Ovary (tissue), 9 donors: ENCODE results near the gene CCDC3. TPM values are rescaled to one million over a fixed set of nuclear protein-coding genes. Genes with fewer than 3 reads are reported as not detected.

Experiments
- DNase-seq, 5 donors: peaks; one replicate each; pipeline ENCODE4 v3.0.0-alpha.2; 2019 to 2020
- H3K27ac ChIP-seq, 2 donors: fragments of 200-600 bp; one replicate each; pipeline versions ENCODE4 v1.5.1 to v1.8.0; 2019 to 2022
- H3K27me3 ChIP-seq: fragments of 200-600 bp; one replicate; pipeline ENCODE4 v1.8.0; 2022
- H3K36me3 ChIP-seq: fragments of 200-600 bp; sonication (generic); one replicate; pipeline ENCODE4 v1.5.1; 2019
- H3K4me1 ChIP-seq: one replicate; pipeline ENCODE4 v1.8.1; 2013; ENCODE audit warnings: mild to moderate bottlenecking, moderate library complexity; ENCODE audit not compliant: insufficient read depth
- H3K4me3 ChIP-seq: fragments of 200-600 bp; sonication (generic); one replicate; pipeline ENCODE4 v1.5.1; 2017
- H3K9me3 ChIP-seq, 2 donors: fragments of 200-600 bp in 1 of 2; sonication (generic) in 1 of 2; one replicate each; pipeline versions ENCODE4 v1.5.1 to v1.8.1; 2013 to 2019; ENCODE audit warnings: mild to moderate bottlenecking in 1 of 2, moderate library complexity in 1 of 2
- CTCF ChIP-seq, 3 donors: fragments of 450-650 bp in 2 of 3; fragments of 200-600 bp in 1 of 3; IDR thresholded peaks; one replicate each; pipeline versions ENCODE4 v1.5.1 to v1.8.0; 2016 to 2022; ENCODE audit warnings: antibody characterized with exemption in 3 of 3, mild to moderate bottlenecking in 1 of 3
- EP300 ChIP-seq: sonication (generic); formaldehyde crosslinking; IDR thresholded peaks from one replicate; pipeline ENCODE4 v1.6.1; 2017; ENCODE audit warnings: antibody characterized with exemption
- POLR2A ChIP-seq: fragments of 450-650 bp; IDR thresholded peaks from one replicate; pipeline ENCODE4 v1.6.1; 2017; ENCODE audit warnings: antibody characterized with exemption, mild to moderate bottlenecking, moderate library complexity
- WGBS, 3 donors: extraction: QIAGEN DNeasy Blood & Tissue Kit in 1 of 3; methylation state at CpG; one replicate each; pipeline versions ENCODE4 v1.1.5 to v1.1.7; 2013 to 2017; 5-methylcytosine and 5-hydroxymethylcytosine counted together
- intact Hi-C, 4 donors: fragments of 100-400 bp; cut with DNase I; formaldehyde crosslinking; loops; one replicate each; pipeline versions ENCODE4 v1.11.0 to v1.15.1; 2022 to 2023
- polyA plus RNA-seq, 2 donors: library from polyadenylated mRNA; stranded (reverse); fragments of 200-250 nt in 1 of 2; fragments of 350-450 nt in 1 of 2; fragmentation: Illumina TruSeq in 1 of 2; extraction: RNeasy Lipid Tissue Mini Kit (QIAGEN cat#74804) in 1 of 2; gene quantifications; one replicate each; pipeline ENCODE4 v1.2.3, GENCODE V29; 2013 to 2014
- total RNA-seq, 7 donors: library from RNA; depleted of rRNA in 2 of 7; stranded (reverse); fragments of >200 nt in 2 of 7; fragmentation: NEBNext Ultra II Directional in 3 of 7; extraction: Animal tissue kit (Norgen Biotek cat#: 25700) in 3 of 7; gene quantifications; one replicate each; pipeline versions ENCODE4 v1.1.0 to v1.2.4, GENCODE V29; 2016 to 2023
- donor health status: DM: no; HTN: no; CAD: no; lungs with moderate emphysema.
- donor health status: DM: no; HTN: no; CAD: no.
- donor health status: Bipolar disorder and iron deficiency.
- donor health status: DM: yes; HTN: yes; CAD: no.
- donor health status: DM: no; HTN: no; CAD: no.
- donor health status: DM: yes; HTN: yes; CAD: no.

Gene CCDC3
- total and polyA plus RNA-seq, 9 donors: 14.3 to 190 (median 53.7) TPM

GRCh38 chr10:12950583-12951128 lies 50.9 kb downstream of the CCDC3 start:
- no peaks in the 10 kb centered on the region for H3K27me3 ChIP-seq
- 90 to 91% (median 91%) methylated on average over 5 of the region's 5 CpGs for WGBS, 3 donors
- H3K9me3 ChIP-seq: no peaks in the 10 kb centered on the region
- DNase-seq: no peak
- H3K27ac ChIP-seq: no peak overlapping the region
- intact Hi-C loops: no loop called here
- H3K36me3 ChIP-seq: no peaks in the 10 kb centered on the region
- no peaks in the 10 kb centered on the region for H3K4me1 ChIP-seq
- no peak overlapping the region for H3K4me3 ChIP-seq
- no peak for TF ChIP-seq POLR2A
- TF ChIP-seq CTCF (IDR thresholded peaks at IDR 0.05): no peak

DNA sequence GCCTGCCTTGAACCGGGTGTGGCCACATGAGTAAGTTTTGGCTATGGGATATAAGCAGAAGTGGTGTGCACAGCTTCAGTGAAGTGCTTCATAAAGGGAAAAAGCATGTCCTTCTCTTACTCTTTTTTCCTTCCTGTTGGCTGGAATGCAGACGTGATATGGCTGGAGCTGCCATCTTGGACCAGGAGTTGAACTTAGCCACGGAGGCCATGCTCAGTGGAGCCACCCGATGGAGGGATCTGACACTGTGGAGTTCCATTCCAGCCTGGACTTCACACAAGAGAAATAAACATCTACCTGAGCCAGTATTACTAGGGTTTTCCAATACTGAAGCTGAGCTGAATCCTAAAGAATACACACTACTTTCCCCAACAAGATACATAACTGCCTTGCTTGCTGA lies 52.3 kb downstream of the CCDC3 start:
- no peak for DNase-seq
- TF ChIP-seq POLR2A (no peak), CTCF (IDR thresholded peaks at IDR 0.05) (no peak), EP300 (no peak)
- Histone ChIP-seq H3K4me1 (no peaks in the 10 kb centered on the region), H3K4me3 (no peak overlapping the region), H3K27ac (no peak overlapping the region), H3K27me3 (no peaks in the 10 kb centered on the region), H3K9me3 (no peaks in the 10 kb centered on the region), H3K36me3 (no peaks in the 10 kb centered on the region)
- intact Hi-C loops: loop anchor here in 1 of 4 donors (5.0 kb wide), 1 partner anchor 333 kb away; no protein-coding TSS in a partner anchor
- WGBS, 3 donors: 90 to 93% (median 91%) methylated on average over 4 of the region's 4 CpGs

DNA sequence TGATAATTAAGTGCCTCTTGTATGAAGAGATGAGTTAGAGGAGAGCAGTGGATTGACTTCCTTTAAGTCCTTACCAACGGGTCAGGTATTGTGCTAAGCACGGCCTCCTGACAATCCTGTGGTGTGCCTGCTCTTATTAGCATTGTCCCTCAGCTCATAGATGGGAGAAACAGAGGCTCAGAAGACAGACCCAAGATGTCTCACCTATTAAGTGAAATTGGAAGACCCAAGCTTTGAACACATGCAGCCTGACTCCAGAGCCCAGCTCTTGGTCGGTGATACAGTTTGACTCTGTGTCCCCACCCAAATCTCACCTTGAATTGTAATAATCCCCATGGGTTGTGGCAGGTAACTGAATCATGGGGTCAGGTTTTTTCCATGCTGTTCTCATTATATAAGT lies 53.8 kb downstream of the CCDC3 start:
- DNase-seq: no peak
- no peak for TF ChIP-seq CTCF (IDR thresholded peaks at IDR 0.05)
- TF ChIP-seq EP300: no peak
- TF ChIP-seq POLR2A: no peak
- no peak overlapping the region for H3K4me3 ChIP-seq
- no peaks in the 10 kb centered on the region for H3K27me3 ChIP-seq
- intact Hi-C loops: loop anchor here in 1 of 4 donors (5.0 kb wide), 1 partner anchor 335 kb away; no protein-coding TSS in a partner anchor
- H3K4me1 ChIP-seq: no peaks in the 10 kb centered on the region
- H3K36me3 ChIP-seq: no peaks in the 10 kb centered on the region
- H3K27ac ChIP-seq: no peak overlapping the region
- 95 to 100% (median 96%) methylated on average over 3 of the region's 3 CpGs for WGBS, 3 donors
- no peaks in the 10 kb centered on the region for H3K9me3 ChIP-seq

DNA sequence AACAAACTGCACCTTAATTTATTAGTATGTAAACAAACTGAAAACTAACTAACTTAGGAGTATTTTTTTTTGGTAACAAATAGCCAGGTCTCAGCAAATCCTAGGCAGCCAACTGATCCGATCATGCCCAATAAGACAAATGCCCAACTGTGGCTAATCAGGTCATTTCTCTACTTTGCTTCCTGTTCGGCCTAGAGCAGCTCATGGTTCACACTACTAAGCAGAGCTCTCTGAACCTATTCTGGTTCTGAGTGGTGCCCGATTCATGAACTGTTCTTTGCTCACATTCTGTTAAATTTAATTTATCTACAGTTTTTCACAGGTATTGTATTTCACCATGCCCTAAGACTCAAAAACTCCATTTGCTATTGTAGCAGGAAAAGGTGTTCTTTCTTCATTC lies 55.1 kb downstream of the CCDC3 start:
- H3K4me1 ChIP-seq: peaks cover 2% of the 10 kb centered on the region
- no peaks in the 10 kb centered on the region for H3K27me3 ChIP-seq
- no peak overlapping the region for H3K27ac ChIP-seq
- H3K9me3 ChIP-seq: no peaks in the 10 kb centered on the region
- 87 to 95% (median 89%) methylated on average over 3 of the region's 3 CpGs for WGBS, 3 donors
- no peaks in the 10 kb centered on the region for H3K36me3 ChIP-seq
- intact Hi-C loops: loop anchor here in 1 of 4 donors (5.0 kb wide), 1 partner anchor 336 kb away; no protein-coding TSS in a partner anchor
- no peak for TF ChIP-seq EP300
- no peak overlapping the region for H3K4me3 ChIP-seq
- DNase-seq: no peak

DNA sequence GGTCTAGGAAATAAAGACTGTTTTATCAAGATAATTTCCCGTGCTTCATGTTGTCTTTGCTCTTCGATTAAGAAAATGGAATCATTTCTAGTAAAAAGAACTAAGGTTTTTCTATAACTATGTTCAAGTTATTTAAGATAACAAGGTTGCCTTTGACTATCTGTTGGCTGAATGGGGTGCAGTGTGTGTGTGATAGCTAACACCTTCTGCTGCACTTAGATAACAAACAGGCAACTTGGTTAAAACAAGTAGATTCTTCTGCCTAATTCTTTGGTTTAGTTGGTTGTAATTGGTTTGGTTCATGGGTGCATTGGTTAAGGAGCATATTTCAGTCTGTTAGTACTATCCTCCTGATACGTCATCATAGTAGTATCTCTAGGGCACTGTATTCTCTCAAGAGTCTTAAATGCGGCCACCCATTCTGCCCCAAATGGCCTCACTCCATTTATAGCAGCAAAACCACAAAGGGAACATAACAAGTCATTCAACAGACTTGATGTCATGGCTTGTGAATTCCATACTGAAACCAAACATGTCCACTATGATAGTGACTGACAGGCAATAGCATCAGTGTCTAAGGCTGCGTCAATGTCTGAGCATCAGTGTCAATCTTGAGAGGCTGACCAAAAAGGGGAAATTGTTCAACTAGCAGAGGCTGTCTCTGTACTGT lies 55.7 kb downstream of the CCDC3 start:
- Histone ChIP-seq H3K27me3 (no peaks in the 10 kb centered on the region), H3K4me3 (no peak overlapping the region), H3K9me3 (no peaks in the 10 kb centered on the region), H3K4me1 (peaks cover 4% of the 10 kb centered on the region), H3K27ac (no peak overlapping the region), H3K36me3 (no peaks in the 10 kb centered on the region)
- no peak for DNase-seq
- intact Hi-C loops: loop anchor here in 1 of 4 donors (5.0 kb wide), 1 partner anchor 336 kb away; no protein-coding TSS in a partner anchor
- 78 to 81% (median 79%) methylated on average over 5 of the region's 5 CpGs for WGBS, 3 donors
- TF ChIP-seq EP300: no peak
- TF ChIP-seq CTCF (IDR thresholded peaks at IDR 0.05): no peak
- no peak for TF ChIP-seq POLR2A
